Measurements from ENCODE around the gene GALNT6. TPM values are rescaled to one million over a fixed set of nuclear protein-coding genes. Genes with fewer than 3 reads are reported as not detected.

The GALNT6 gene
- total RNA-seq, 1 experiment from 2014 or later = 9.8 TPM

DNA sequence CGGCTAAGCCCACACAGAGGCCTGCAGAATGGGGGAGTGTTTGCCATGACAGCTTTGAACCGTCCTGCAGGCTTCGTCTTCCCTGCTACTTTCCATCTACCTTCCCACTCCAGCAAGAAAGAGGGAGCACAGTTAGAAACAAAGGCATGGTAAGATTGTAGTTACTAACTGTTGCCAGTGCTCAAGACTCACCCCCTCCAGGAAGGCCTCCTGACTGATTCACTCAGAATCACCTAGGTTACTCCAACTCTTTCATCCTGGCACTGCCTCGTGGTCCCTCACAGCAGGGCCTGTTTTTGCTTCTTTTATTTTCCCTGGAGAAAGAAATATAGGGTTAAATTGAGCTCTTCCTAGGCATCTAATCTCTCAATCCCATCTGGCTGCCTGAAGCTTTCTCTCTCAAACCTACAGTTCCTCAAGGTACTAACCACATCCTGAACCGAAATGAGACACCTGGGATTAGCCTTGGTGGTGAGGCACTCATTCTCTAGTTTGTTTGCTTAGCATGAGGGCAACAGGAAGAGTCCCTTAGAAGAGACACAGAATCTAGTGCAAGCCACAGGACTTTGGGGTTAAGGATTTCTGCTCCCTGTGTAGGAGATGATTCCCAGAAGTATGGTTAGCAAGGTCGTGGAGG, 7.8 kb downstream of the GALNT6 start:
- WGBS (ENCODE audit: extremely low coverage, insufficient read length, low lambda C conversion rate) = no CpG with 5 or more reads among the region's 6 CpGs
- H3K79me2 ChIP-seq (ENCODE audit: insufficient read depth, low read length) = no peaks in the 10 kb centered on the region
- H4K8ac ChIP-seq (replicated peaks; ENCODE audit: insufficient read length, low read depth, low read length) = no peak overlapping the region
- no peak overlapping the region for H2BK120ac ChIP-seq (ENCODE audit: low read depth, low read length, poor library complexity, severe bottlenecking)
- peaks cover 2% of the 10 kb centered on the region for H3K23me2 ChIP-seq (ENCODE audit: insufficient read length, low read depth, low read length, poor library complexity, severe bottlenecking)
- H3K27ac ChIP-seq (ENCODE audit: insufficient read length, low read depth, low read length) = no peak overlapping the region
- H3K56ac ChIP-seq (ENCODE audit: insufficient read length, low read depth, low read length) = no peak overlapping the region
- H3K27me3 Mint-ChIP-seq (ENCODE audit: low read depth) = no peaks in the 10 kb centered on the region
- no peak overlapping the region for H4K91ac ChIP-seq (ENCODE audit: insufficient read length, low read depth, low read length)
- no peaks in the 10 kb centered on the region for H3K9me3 ChIP-seq (ENCODE audit: control insufficient read depth, low read depth, low read length)
- no peak overlapping the region for H2BK15ac ChIP-seq (ENCODE audit: low read depth, low read length)
- H2BK12ac ChIP-seq (ENCODE audit: insufficient read length, low read depth, low read length) = no peak overlapping the region
- no peak overlapping the region for H2AK5ac ChIP-seq (ENCODE audit: insufficient read length, low read length)
- H3K4me2 ChIP-seq (ENCODE audit: insufficient read depth, insufficient read length, low read length) = no peak overlapping the region
- no peak overlapping the region for H2BK5ac ChIP-seq (ENCODE audit: insufficient read length, low read length)
- no peaks in the 10 kb centered on the region for H4K20me1 ChIP-seq (ENCODE audit: control insufficient read depth, insufficient read depth, insufficient read length)
- no peak overlapping the region for H3K9ac ChIP-seq (ENCODE audit: extremely low read depth, insufficient read length, low read length)
- H3K18ac ChIP-seq (ENCODE audit: insufficient read length, low read depth, low read length) = no peak overlapping the region
- H3K4me3 Mint-ChIP-seq = no peak overlapping the region
- H3T11ph ChIP-seq (ENCODE audit: low read length) = no peak overlapping the region
- peaks cover 21% of the 10 kb centered on the region for H3K4me1 ChIP-seq (ENCODE audit: insufficient read depth, low read length)
- H3K9me3 Mint-ChIP-seq = no peaks in the 10 kb centered on the region
- peaks cover 1 to 25% (median 23%) of the 10 kb centered on the region in 3 experiments; a peak in 6 of 7 replicates for H3K36me3 Mint-ChIP-seq (ENCODE audit: insufficient read depth in 1 of 3, low read depth in 3 of 3)
- TF ChIP-seq, protein P1, sequence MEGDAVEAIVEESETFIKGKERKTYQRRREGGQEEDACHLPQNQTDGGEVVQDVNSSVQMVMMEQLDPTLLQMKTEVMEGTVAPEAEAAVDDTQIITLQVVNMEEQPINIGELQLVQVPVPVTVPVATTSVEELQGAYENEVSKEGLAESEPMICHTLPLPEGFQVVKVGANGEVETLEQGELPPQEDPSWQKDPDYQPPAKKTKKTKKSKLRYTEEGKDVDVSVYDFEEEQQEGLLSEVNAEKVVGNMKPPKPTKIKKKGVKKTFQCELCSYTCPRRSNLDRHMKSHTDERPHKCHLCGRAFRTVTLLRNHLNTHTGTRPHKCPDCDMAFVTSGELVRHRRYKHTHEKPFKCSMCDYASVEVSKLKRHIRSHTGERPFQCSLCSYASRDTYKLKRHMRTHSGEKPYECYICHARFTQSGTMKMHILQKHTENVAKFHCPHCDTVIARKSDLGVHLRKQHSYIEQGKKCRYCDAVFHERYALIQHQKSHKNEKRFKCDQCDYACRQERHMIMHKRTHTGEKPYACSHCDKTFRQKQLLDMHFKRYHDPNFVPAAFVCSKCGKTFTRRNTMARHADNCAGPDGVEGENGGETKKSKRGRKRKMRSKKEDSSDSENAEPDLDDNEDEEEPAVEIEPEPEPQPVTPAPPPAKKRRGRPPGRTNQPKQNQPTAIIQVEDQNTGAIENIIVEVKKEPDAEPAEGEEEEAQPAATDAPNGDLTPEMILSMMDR (conservative IDR thresholded peaks at IDR 0.05) = no peak
- H3K4ac ChIP-seq (ENCODE audit: low read depth, low read length) = no peak overlapping the region
- H3K4me1 Mint-ChIP-seq = peaks cover 49 to 50% of the 10 kb centered on the region in 2 experiments
- no peak overlapping the region for H2BK20ac ChIP-seq (ENCODE audit: low read depth, low read length, poor library complexity, severe bottlenecking)
- H3K23ac ChIP-seq (ENCODE audit: insufficient read length, low read depth, low read length) = no peak overlapping the region
- H2AFZ ChIP-seq (ENCODE audit: low read length) = no peak overlapping the region
- no peaks in the 10 kb centered on the region for H3K79me1 ChIP-seq (ENCODE audit: insufficient read depth, low read depth, low read length, poor library complexity, severe bottlenecking)
- H4K5ac ChIP-seq (ENCODE audit: insufficient read length, low read depth, low read length) = no peak overlapping the region
- no peak for DNase-seq
- no peaks in the 10 kb centered on the region for H3K27me3 ChIP-seq (ENCODE audit: insufficient read depth, low read length)
- H3K27ac Mint-ChIP-seq = peak overlapping the region in 2 of 3 experiments; percentile 22 to 76; a peak in 3 of 7 replicates
- no peak overlapping the region for H3K14ac ChIP-seq (ENCODE audit: insufficient read depth, low read length)

All from H9 (cell line).